DOHH2 (cell line): ENCODE results near the gene MMP24OS.

Experiments used
- EZH2phosphoT487 ChIP-seq: fragments of 200-600 bp; sonication (generic); IDR thresholded peaks from 2 replicates; pipeline ENCODE4 v1.6.1; 2017; ENCODE audit warnings: borderline replicate concordance, mild to moderate bottlenecking, antibody characterized with exemption, low read length, moderate library complexity, mixed read lengths
- TF ChIP-seq, protein P1 (sequence below): fragments of 200-600 bp; sonication (generic); IDR thresholded peaks from one replicate; pipeline ENCODE4 v1.5.1; 2014; ENCODE audit warnings: antibody characterized with exemption, mild to moderate bottlenecking, low read depth, low read length; ENCODE audit not compliant: poor library complexity, severe bottlenecking

DNA sequence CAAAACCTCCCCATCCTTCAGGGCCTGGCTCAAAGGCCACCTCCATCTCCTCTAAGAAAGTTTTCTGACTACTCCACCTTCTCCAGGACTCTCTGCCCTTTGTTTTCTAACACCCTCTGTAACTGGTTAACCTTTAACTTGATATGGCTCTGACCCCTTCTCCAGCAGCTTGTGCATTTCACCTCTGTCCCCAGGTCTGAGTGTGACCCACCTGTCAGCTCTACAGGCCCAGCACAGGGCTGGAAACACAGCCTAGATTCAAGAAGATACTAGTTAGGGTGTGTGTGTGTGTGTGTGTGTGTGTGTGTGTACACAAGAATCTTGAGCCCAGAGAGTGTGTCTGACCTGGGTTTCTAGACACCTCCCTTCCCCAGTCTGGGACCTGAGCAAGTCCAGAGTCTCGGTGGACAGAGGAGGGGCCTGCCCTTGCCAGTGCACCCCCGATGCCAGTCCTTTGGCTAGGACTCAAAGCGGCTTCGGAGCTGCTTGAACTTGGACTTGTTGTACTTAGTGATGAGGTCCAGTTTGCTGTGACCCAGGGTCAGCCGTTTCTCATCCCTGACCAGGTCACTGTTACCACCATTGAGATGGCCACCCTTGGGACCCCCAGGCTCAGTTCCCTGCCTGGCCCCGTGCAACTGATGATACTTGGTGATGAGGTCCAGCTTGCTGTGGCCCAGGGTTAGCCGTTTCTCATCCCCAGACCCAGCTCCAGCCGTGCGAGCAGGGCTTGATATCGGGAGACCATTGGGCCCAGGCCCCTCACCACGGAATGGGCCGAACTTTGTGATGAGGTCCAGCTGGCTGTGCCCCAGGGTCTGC, 8.4 kb upstream of the MMP24OS start:
- TF ChIP-seq, protein P1, sequence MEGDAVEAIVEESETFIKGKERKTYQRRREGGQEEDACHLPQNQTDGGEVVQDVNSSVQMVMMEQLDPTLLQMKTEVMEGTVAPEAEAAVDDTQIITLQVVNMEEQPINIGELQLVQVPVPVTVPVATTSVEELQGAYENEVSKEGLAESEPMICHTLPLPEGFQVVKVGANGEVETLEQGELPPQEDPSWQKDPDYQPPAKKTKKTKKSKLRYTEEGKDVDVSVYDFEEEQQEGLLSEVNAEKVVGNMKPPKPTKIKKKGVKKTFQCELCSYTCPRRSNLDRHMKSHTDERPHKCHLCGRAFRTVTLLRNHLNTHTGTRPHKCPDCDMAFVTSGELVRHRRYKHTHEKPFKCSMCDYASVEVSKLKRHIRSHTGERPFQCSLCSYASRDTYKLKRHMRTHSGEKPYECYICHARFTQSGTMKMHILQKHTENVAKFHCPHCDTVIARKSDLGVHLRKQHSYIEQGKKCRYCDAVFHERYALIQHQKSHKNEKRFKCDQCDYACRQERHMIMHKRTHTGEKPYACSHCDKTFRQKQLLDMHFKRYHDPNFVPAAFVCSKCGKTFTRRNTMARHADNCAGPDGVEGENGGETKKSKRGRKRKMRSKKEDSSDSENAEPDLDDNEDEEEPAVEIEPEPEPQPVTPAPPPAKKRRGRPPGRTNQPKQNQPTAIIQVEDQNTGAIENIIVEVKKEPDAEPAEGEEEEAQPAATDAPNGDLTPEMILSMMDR, result no peak
- TF ChIP-seq EZH2phosphoT487, result no peak
